ENCODE data around the gene FOXRED1.

Gene FOXRED1

DNA sequence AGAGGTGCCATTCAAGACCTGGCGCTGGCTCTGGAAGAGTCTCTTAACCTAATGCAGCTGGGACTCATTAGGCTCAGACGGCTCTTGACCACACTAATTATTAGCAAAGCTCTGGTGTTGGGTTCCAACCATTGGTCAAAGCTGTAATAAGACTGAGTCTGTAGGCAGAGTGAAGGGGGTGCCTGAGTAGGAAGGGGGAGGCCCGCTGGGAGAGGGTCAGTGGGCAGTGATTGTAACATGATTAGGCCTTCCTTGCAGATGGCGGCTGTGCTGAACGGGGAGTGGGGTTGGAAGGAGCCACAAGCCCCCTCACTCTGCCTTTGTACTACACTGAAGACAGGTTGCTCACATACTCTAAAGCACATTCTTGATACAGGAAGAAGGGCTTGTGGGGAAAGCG is 5.5 kb upstream of the FOXRED1 start:
- no peak for TF ChIP-seq ELF4 (IDR thresholded peaks at IDR 0.05)
- no peak for TF ChIP-seq TARDBP (IDR thresholded peaks at IDR 0.05)
- no peak for TF ChIP-seq FOXA1 (IDR thresholded peaks at IDR 0.05)
- no peak for TF ChIP-seq CTBP1 (IDR thresholded peaks at IDR 0.05; ENCODE audit: borderline replicate concordance)
- no peak for TF ChIP-seq SP1 (IDR thresholded peaks at IDR 0.05)
- TF ChIP-seq FOXM1 (IDR thresholded peaks at IDR 0.05; ENCODE audit: borderline replicate concordance), result no peak
- TF ChIP-seq LEF1 (IDR thresholded peaks at IDR 0.05; ENCODE audit: borderline replicate concordance), result no peak
- no peak for TF ChIP-seq FOXK2 (IDR thresholded peaks at IDR 0.05)
- no peak for TF ChIP-seq ZNF384 (IDR thresholded peaks at IDR 0.05)
- CTCF ChIA-PET, result no interaction called here
- POLR2A ChIA-PET, result interaction anchor here (1.1 kb wide), 1 partner anchor 20 kb away, joined by 3 read pairs; no protein-coding TSS in a partner anchor
- DNase-seq (ENCODE audit: extremely low spot score), result no peak

DNA sequence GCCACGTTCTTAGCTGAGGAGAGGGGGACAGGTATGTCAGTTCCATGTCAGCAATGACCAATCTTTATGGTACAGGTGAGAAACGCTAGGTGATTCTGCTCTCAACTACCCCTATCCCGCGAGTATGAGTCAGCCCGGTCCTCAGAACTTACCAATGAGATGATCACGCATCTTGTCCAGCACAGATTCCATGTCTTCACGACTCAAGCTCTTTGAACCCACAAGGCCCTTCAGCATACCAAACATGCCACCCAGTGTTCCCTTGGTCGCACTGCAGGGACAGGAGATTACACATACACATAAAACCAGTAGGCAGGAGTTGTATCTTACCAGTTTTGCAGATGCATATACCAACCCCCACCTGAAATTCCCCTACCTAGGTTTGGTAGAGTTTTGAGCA is 3.1 kb upstream of the FOXRED1 start:
- CTCF ChIA-PET, result no interaction called here
- TF ChIP-seq LEF1 (IDR thresholded peaks at IDR 0.05; ENCODE audit: borderline replicate concordance) (no peak), ELF4 (IDR thresholded peaks at IDR 0.05) (no peak), TARDBP (IDR thresholded peaks at IDR 0.05) (no peak), CTBP1 (IDR thresholded peaks at IDR 0.05; ENCODE audit: borderline replicate concordance) (no peak), HDGF (IDR thresholded peaks at IDR 0.05; ENCODE audit: borderline replicate concordance) (no peak), SP1 (IDR thresholded peaks at IDR 0.05) (no peak), ZNF384 (IDR thresholded peaks at IDR 0.05) (no peak), FOXA1 (IDR thresholded peaks at IDR 0.05) (no peak), FOXM1 (IDR thresholded peaks at IDR 0.05; ENCODE audit: borderline replicate concordance) (no peak), FOXK2 (IDR thresholded peaks at IDR 0.05) (no peak), L3MBTL2 (conservative IDR thresholded peaks at IDR 0.05) (no peak), SUZ12 (IDR thresholded peaks at IDR 0.05) (no peak), ARNT (IDR thresholded peaks at IDR 0.05) (no peak), NFRKB (IDR thresholded peaks at IDR 0.05) (no peak), BHLHE40 (IDR thresholded peaks at IDR 0.05; ENCODE audit: borderline replicate concordance) (no peak)
- TF ChIP-seq, protein P1, sequence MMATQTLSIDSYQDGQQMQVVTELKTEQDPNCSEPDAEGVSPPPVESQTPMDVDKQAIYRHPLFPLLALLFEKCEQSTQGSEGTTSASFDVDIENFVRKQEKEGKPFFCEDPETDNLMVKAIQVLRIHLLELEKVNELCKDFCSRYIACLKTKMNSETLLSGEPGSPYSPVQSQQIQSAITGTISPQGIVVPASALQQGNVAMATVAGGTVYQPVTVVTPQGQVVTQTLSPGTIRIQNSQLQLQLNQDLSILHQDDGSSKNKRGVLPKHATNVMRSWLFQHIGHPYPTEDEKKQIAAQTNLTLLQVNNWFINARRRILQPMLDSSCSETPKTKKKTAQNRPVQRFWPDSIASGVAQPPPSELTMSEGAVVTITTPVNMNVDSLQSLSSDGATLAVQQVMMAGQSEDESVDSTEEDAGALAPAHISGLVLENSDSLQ (IDR thresholded peaks at IDR 0.05), result no peak
- POLR2A ChIA-PET, result interaction anchor here (1.5 kb wide), 1 partner anchor 38 kb away, joined by 4 read pairs; the partner anchor contains the start of gene DCPS
- DNase-seq (ENCODE audit: extremely low spot score), result no peak

DNA sequence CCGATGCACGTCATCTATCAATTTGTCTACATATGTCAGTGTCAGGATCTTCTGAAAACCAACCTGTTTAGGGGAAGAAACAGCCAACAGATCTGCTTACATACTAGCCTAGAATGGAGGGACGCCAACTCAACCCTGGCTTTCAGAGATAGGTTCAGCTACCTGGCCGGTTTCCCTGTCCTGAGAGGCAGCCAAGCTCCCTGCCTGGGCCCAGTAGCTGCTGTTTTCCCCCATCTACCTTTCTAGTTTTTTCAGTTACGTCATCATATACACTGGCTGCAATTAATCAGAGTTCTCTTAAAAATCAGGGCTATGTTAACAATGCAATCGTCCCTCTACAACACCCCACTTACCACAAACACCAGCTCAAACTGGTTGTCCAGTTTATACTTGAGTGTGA is 1.3 kb upstream of the FOXRED1 start:
- TF ChIP-seq FOXM1 (IDR thresholded peaks at IDR 0.05; ENCODE audit: borderline replicate concordance) (no peak), NFRKB (IDR thresholded peaks at IDR 0.05) (no peak), FOXA1 (IDR thresholded peaks at IDR 0.05) (no peak)
- no peak for DNase-seq (ENCODE audit: extremely low spot score)
- ChIA-PET POLR2A (interaction anchor here (1.9 kb wide), 1 partner anchor 12 kb away, joined by 8 read pairs; no protein-coding TSS in a partner anchor), CTCF (no interaction called here)

DNA sequence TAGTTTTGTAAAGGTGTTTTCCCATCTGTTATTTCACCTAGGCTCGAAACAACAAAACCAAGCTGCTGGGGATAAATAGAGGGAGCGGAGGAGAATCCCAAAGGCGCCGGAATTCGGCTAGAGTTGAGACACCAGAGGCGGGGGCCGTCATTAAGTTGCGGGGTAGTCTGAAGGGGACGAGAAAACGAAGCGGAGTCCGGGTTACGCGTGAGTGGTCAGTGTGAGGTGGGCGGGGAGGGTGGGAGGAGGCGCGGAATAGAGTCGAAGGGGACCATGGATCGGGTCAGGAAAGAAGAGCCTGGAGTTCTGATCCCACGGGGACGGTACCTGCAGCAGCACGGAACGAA is 620 bp upstream of the FOXRED1 start:
- DNase-seq (ENCODE audit: extremely low spot score), result peak; percentile 56
- POLR2A ChIA-PET, result interaction anchor here (0.6 to 2.6 kb wide), 15 partner anchors 10 to 365 kb away, joined by 3 to 27 read pairs (median 4); partner anchors contain the start of genes DCPS, FAM118B, PUS3 and RPUSD4
- TF ChIP-seq L3MBTL2 (conservative IDR thresholded peaks at IDR 0.05) (no peak), FOXM1 (IDR thresholded peaks at IDR 0.05; ENCODE audit: borderline replicate concordance) (no peak), ZNF384 (IDR thresholded peaks at IDR 0.05) (no peak), NFRKB (IDR thresholded peaks at IDR 0.05) (no peak), FOXA1 (IDR thresholded peaks at IDR 0.05) (no peak), CTBP1 (IDR thresholded peaks at IDR 0.05; ENCODE audit: borderline replicate concordance) (no peak), SUZ12 (IDR thresholded peaks at IDR 0.05) (no peak), TARDBP (IDR thresholded peaks at IDR 0.05) (no peak), SP1 (IDR thresholded peaks at IDR 0.05) (no peak), HDGF (IDR thresholded peaks at IDR 0.05; ENCODE audit: borderline replicate concordance) (no peak), LEF1 (IDR thresholded peaks at IDR 0.05; ENCODE audit: borderline replicate concordance) (no peak), FOXK2 (IDR thresholded peaks at IDR 0.05) (no peak), ELF4 (IDR thresholded peaks at IDR 0.05) (no peak), BHLHE40 (IDR thresholded peaks at IDR 0.05; ENCODE audit: borderline replicate concordance) (no peak), ARNT (IDR thresholded peaks at IDR 0.05) (no peak)
- TF ChIP-seq, protein P1 (IDR thresholded peaks at IDR 0.05), result no peak
- CTCF ChIA-PET, result no interaction called here

DNA sequence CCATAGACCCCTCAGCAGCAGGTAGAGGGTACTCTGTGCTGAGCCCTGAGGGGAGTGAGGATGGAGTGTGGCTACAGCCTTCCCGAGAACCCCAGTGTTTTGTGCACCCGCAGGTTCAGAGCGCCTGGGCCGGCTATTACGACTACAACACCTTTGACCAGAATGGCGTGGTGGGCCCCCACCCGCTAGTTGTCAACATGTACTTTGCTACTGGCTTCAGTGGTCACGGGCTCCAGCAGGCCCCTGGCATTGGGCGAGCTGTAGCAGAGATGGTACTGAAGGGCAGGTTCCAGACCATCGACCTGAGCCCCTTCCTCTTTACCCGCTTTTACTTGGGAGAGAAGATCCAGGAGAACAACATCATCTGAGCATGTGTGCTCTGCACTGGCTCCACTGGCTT is 8.4 kb downstream of the FOXRED1 start:
- CTCF ChIA-PET, result no interaction called here
- POLR2A ChIA-PET, result no interaction called here
- no peak for DNase-seq (ENCODE audit: extremely low spot score)
- TF ChIP-seq FOXA1 (IDR thresholded peaks at IDR 0.05) (no peak), NFRKB (IDR thresholded peaks at IDR 0.05) (no peak), CTBP1 (IDR thresholded peaks at IDR 0.05; ENCODE audit: borderline replicate concordance) (no peak), BHLHE40 (IDR thresholded peaks at IDR 0.05; ENCODE audit: borderline replicate concordance) (no peak), FOXK2 (IDR thresholded peaks at IDR 0.05) (no peak), ARNT (IDR thresholded peaks at IDR 0.05) (no peak), TARDBP (IDR thresholded peaks at IDR 0.05) (no peak)

DNA sequence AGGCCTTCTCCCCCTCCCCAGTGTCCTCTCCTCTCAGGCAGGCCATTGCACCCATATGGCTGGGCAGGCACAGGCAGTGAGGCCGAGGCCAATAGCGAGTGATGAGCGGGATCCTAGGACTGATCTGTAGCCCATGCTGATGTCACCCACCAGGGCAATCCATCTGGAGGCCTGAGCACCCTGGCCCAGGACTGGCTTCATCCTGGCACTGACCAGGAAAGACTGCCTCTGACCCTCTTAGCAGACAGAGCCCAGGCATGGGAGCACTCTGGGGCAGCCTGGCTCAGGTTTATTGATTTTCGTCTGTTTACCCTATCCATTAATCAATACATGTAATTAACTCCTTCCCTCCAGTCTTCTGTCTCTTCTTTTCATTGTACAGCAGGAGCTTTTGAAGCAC is 8.8 kb downstream of the FOXRED1 start:
- no peak for DNase-seq (ENCODE audit: extremely low spot score)
- POLR2A ChIA-PET, result no interaction called here
- CTCF ChIA-PET, result no interaction called here
- no peak for TF ChIP-seq CTBP1 (IDR thresholded peaks at IDR 0.05; ENCODE audit: borderline replicate concordance)
- TF ChIP-seq SP1 (IDR thresholded peaks at IDR 0.05), result no peak
- TF ChIP-seq L3MBTL2 (conservative IDR thresholded peaks at IDR 0.05), result no peak
- TF ChIP-seq NFRKB (IDR thresholded peaks at IDR 0.05), result no peak
- TF ChIP-seq SUZ12 (IDR thresholded peaks at IDR 0.05), result no peak
- TF ChIP-seq, protein P1 (IDR thresholded peaks at IDR 0.05), result no peak
- TF ChIP-seq ELF4 (IDR thresholded peaks at IDR 0.05), result no peak
- no peak for TF ChIP-seq ARNT (IDR thresholded peaks at IDR 0.05)
- no peak for TF ChIP-seq BHLHE40 (IDR thresholded peaks at IDR 0.05; ENCODE audit: borderline replicate concordance)
- no peak for TF ChIP-seq HDGF (IDR thresholded peaks at IDR 0.05; ENCODE audit: borderline replicate concordance)
- no peak for TF ChIP-seq ZNF384 (IDR thresholded peaks at IDR 0.05)
- no peak for TF ChIP-seq FOXA1 (IDR thresholded peaks at IDR 0.05)
- TF ChIP-seq LEF1 (IDR thresholded peaks at IDR 0.05; ENCODE audit: borderline replicate concordance), result no peak
- no peak for TF ChIP-seq TARDBP (IDR thresholded peaks at IDR 0.05)
- TF ChIP-seq FOXK2 (IDR thresholded peaks at IDR 0.05), result no peak
- no peak for TF ChIP-seq FOXM1 (IDR thresholded peaks at IDR 0.05; ENCODE audit: borderline replicate concordance)

Data from HEK293T (cell line).